Measurements from ENCODE around the gene LPCAT1.
"Not testable (repeated sequence)": the region's sequence is repeated elsewhere in the genome, so short reads cannot be mapped to it uniquely, and the experiment has no call there.

LPCAT1 gene

DNA sequence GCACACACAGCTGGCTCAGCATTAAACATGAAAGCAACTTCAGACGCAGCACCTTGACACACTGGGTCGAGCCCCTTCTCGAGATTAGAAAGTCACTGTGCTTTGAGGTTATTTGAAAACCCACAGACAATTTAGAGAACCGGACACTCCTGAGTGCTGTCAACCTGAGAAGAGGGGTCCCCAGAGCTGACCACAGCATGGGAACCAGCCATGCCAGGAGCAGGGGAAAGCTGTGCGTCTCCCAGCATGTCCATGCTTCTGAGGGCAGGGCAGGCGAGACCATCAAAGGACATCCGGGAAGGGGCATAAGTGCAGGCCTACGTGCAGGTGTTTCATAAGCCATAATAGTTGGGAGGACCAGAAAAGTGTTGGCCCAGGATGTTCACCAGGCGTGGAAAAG, 99.0 kb downstream of the LPCAT1 start:
- H3K27me3 Mint-ChIP-seq = peaks cover 10% of the 10 kb centered on the region
- no peak overlapping the region for H3K27ac Mint-ChIP-seq

DNA sequence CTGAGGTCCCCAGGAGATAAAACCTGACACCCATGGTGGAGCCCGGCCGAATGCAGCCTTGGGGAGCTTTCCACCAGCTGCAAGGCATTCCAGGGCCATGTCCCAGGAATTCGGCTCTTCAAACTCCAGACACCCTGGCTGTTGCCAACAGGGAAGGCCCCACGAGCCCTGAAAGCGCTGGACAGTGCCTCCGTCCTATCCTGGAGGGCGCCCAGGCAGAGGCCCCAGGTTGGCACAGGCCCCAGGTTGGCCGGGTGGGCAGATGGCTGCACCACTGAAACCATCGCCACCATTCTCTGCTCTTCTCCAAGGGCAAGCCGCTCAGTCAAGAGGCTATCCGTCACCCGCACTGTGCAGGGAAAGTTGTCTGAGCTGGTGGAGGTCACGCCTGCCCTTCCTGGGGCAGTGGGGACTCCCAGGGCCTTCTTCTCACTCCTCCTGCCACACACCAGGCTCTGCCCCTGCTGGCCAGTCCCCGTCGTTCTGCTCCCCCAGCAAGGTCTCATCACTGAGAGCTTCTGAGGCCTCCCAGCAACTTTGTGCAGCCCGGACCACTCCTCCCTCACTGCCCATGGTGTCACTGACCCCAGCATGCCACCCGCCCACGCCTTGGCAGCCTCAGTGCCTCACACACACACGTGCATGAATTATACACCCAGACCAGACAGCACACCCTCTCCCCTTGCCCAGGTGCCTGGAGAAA, 99.7 kb downstream of the LPCAT1 start:
- no peak overlapping the region for H3K4me3 Mint-ChIP-seq
- H3K27me3 Mint-ChIP-seq = peaks cover 10% of the 10 kb centered on the region
- peaks cover 26% of the 10 kb centered on the region for H3K9me3 Mint-ChIP-seq
- CTCF ChIA-PET = no interaction called here
- no peaks in the 10 kb centered on the region for H3K4me1 Mint-ChIP-seq
- H3K27ac Mint-ChIP-seq = no peak overlapping the region
- H3K36me3 Mint-ChIP-seq = peaks cover 6% of the 10 kb centered on the region
- no peak for DNase-seq

More for the DNA sequence above, 99.0 kb downstream of the LPCAT1 start:
- DNase-seq = no peak
- H3K4me1 Mint-ChIP-seq = no peaks in the 10 kb centered on the region
- H3K36me3 Mint-ChIP-seq = peaks cover 6% of the 10 kb centered on the region
- peaks cover 33% of the 10 kb centered on the region for H3K9me3 Mint-ChIP-seq
- no peak overlapping the region for H3K4me3 Mint-ChIP-seq
- CTCF ChIA-PET = no interaction called here

DNA sequence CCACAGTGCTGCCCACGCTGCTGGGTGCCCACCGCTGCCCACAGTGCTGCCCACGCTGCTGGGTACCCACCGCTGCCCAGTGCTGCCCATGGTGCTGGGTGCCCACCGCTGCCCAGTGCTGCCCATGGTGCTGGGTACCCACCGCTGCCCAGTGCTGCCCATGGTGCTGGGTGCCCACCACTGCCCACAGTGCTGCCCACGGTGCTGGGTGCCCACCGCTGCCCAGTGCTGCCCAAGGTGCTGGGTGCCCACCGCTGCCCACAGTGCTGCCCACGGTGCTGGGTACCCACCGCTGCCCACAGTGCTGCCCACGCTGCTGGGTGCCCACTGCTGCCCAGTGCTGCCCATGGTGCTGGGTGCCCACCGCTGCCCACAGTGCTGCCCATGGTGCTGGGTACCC, 101.2 kb downstream of the LPCAT1 start:
- H3K4me3 Mint-ChIP-seq, H3K4me1 Mint-ChIP-seq, H3K27ac Mint-ChIP-seq, H3K36me3 Mint-ChIP-seq, DNase-seq, CTCF ChIA-PET: not testable (repeated sequence)
- Mint-ChIP-seq H3K9me3 (peaks cover 13% of the 10 kb centered on the region), H3K27me3 (peaks cover 10% of the 10 kb centered on the region)

DNA sequence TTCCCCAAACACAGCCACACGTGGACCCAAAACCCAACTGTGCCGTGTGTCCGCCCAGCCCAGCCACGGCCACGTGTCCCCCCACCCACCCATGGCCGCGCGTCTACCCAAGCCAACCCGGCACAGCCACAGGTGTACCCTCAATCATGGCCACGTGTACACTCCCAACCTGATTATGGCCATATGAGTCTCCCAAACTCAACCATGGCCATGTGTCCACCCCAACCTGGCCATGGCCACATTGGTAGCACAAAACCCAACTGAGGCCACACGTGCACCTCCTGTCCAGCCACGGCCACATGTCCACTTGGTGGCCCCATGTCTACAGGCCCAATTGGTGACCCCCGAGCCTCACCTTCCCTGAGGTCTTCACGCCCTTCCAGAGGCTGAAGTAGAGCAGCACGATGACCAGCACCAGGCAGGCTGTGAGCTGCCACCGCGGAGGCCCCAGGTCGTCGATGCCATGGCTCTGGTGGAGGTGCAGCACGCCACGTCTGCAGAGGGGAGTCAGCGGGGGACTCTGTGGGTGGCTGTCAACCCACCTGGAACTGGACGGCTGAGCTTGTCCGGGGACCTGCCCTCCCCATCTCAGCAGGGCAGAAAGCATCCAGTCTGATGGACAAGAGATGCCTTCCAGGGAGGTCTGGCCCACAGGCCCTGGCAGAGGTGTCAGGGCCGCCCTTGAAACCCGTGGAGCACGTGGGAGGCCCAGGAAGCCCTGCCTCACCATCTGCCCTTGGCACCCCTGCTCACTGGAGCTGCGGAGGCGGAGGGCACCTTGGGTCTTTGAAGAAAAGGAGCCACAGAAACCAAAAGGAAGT, 102.0 kb downstream of the LPCAT1 start:
- CTCF ChIA-PET = no interaction called here
- no peak for DNase-seq
- no peak overlapping the region for H3K4me3 Mint-ChIP-seq
- no peak overlapping the region for H3K27ac Mint-ChIP-seq
- peaks cover 10% of the 10 kb centered on the region for H3K27me3 Mint-ChIP-seq
- H3K4me1 Mint-ChIP-seq = no peaks in the 10 kb centered on the region
- peaks cover 3% of the 10 kb centered on the region for H3K36me3 Mint-ChIP-seq
- peaks cover 8% of the 10 kb centered on the region for H3K9me3 Mint-ChIP-seq

DNA sequence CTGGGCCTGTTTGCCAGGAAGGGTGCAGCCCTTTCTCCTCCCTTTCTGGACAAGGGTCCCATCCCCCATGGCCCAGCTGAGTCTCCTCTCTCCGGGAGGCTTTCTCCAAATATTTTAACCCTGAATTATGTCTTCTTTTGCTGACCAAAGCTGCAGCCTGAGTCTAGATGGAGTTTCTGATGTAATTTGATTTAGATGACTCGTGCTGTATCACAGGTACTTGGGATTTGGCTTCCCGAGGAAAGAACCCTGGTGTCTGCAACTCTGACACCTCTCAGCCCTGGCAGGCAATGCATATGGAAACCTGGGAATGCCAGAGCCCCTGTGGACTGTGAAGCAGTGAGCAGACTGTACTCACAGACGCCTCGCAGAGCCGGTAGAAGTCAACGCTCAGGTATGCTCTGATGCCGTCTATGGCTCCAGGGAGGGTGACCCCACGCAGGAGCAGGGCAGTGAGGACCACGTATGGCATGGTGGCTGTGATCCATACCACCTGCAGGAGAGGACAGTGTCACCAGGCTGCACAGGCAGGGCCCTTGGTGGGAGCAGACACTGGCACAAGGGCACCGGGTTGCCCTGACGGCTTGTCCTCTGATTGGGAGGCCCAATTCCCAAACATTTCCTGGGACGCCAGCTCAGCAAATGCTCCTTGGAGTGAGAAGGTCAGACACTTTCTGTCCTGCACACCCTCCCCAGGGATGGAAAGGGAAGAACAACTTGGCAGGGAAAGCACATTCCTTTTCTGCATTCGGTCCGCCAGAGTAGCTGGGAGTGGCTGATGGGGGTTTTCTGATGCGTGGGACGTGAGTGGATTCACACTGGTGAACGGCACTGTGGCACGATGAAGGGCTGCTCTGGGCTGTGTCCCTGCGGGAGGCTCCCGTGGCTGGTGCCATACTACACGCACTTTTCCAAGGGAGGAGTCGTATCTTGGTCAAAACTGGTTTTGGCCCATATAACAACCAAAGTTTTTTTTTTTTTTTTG, 103.3 kb downstream of the LPCAT1 start:
- H3K27ac Mint-ChIP-seq = no peak overlapping the region
- H3K4me1 Mint-ChIP-seq = no peaks in the 10 kb centered on the region
- H3K9me3 Mint-ChIP-seq = peaks cover 3% of the 10 kb centered on the region
- H3K27me3 Mint-ChIP-seq = peaks cover 4% of the 10 kb centered on the region
- no peaks in the 10 kb centered on the region for H3K36me3 Mint-ChIP-seq
- no peak for DNase-seq
- no peak overlapping the region for H3K4me3 Mint-ChIP-seq
- CTCF ChIA-PET = interaction anchor here (0.6 kb wide), 1 partner anchor 27 kb away, joined by 3 read pairs; no protein-coding TSS in a partner anchor

DNA sequence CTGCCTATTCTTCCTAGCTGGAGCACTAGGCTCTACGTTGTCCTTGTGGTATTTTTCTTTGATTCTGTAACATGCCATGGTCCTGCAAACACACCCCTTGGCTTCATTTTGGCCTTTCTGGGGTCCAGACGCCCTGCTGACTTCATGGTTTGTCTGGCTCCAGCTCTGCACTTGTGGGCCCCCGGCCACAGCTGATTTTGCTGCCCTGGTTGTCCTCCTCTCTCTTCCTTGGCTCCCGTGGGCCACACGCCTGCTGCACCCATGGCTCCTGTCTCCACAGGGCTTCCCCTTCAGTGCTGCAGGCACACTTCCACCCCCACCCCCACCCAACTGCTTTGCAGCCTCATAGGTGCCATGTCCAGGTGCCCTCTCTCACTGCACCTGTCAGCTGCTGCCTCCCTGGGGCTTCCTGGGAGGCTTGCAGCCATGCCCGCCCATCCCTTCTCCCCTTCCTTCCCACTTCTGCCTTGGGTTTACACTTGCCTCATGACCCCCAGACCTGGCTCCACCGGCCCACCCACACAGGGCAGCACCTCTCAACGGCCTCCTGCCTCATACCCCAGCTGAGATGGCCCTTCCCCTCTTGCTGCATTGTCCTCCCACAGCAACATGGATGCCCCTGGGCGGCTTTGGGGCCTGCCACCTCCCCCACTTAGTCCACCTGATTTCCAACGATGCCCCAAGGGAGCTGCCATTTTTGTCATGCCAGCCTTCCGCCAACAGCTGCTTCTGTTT, 104.1 kb downstream of the LPCAT1 start:
- no peaks in the 10 kb centered on the region for H3K36me3 Mint-ChIP-seq
- peaks cover under 1% of the 10 kb centered on the region for H3K27me3 Mint-ChIP-seq
- H3K9me3 Mint-ChIP-seq = peaks cover 3% of the 10 kb centered on the region
- H3K4me3 Mint-ChIP-seq = no peak overlapping the region
- no peaks in the 10 kb centered on the region for H3K4me1 Mint-ChIP-seq
- DNase-seq = no peak
- CTCF ChIA-PET = no interaction called here
- H3K27ac Mint-ChIP-seq = no peak overlapping the region

DNA sequence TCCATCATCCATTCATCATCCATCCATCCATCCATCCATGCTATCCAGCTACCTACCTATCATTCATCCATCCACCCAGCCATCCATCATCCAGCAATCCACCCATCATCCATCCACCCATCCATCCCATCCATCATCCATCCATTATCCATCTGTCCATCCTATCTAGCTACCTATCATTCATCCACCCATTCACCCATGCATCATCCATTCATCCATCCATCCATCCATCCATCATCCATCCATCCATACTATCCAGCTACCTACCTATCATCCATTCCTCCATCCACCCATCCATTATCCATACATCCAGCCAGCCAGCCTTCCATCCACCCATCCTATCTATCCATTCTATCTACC, 104.9 kb downstream of the LPCAT1 start:
- no peak overlapping the region for H3K27ac Mint-ChIP-seq
- no peaks in the 10 kb centered on the region for H3K9me3 Mint-ChIP-seq
- no peaks in the 10 kb centered on the region for H3K4me1 Mint-ChIP-seq
- H3K4me3 Mint-ChIP-seq = no peak overlapping the region
- no peaks in the 10 kb centered on the region for H3K27me3 Mint-ChIP-seq
- no peak for DNase-seq
- CTCF ChIA-PET = no interaction called here
- no peaks in the 10 kb centered on the region for H3K36me3 Mint-ChIP-seq

DNA sequence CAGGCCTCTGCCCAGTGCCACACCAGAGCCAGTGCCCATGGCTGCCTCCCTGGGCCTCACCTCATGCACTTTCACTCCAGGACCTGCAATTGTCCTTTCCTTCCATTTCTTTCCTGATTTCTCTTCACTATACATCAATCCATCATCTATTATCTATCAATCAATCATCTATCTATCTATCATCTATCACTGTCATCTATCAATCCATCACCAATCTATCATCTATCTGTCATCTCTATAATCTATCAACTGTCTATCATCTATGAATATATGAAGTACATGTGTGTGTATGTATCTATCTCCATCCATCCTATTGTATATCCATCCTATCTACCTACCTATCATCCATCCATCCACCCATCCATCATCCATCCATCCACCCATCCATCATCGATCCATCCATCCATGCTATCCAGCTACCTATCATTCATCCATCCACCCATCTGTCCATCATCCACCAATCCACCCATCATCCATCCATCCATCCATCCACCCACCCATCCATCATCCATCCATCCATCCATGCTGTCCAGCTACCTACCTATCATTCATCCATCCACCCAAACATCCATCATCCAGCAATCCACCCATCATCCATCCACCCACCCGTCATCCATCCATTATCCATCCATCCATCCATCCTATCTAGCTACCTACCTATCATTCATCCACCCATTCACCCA, 105.4 kb downstream of the LPCAT1 start:
- H3K36me3 Mint-ChIP-seq = no peaks in the 10 kb centered on the region
- H3K27me3 Mint-ChIP-seq = no peaks in the 10 kb centered on the region
- H3K4me1 Mint-ChIP-seq = no peaks in the 10 kb centered on the region
- CTCF ChIA-PET = no interaction called here
- no peaks in the 10 kb centered on the region for H3K9me3 Mint-ChIP-seq
- H3K27ac Mint-ChIP-seq = no peak overlapping the region
- no peak for DNase-seq
- no peak overlapping the region for H3K4me3 Mint-ChIP-seq

DNA sequence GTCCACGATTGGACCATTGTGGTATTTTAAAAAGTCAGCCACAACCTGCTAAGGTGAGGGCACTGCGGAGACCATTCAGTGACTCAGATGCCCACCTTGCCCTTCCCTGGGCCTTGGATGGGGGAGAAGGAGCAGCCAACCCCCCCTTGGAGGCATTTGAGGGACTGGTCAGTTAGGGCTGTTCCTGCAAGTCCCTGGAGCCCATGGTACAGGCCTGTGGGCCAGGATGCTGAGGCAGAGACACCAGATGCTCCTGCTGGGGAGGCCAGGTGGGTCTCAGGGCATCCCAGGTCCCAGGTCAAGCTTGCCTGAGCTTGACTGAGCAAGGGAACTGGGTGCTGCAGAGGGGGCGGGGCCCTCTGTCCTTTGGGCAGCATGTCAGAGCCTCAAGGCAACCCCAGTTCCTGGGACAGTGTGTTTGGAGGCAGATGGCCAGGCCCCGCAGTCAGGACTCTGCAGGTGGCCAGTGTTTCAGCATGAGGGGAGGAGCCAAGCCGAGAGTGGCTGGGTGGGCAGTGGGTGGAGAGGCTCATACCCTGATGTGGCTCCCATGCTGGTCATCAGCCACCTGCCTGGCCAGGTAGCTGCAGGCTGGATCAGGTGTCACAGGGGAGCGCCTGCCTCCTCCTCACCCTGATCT, 106.1 kb downstream of the LPCAT1 start:
- no peaks in the 10 kb centered on the region for H3K4me1 Mint-ChIP-seq
- no peaks in the 10 kb centered on the region for H3K36me3 Mint-ChIP-seq
- peaks cover 3% of the 10 kb centered on the region for H3K27me3 Mint-ChIP-seq
- H3K9me3 Mint-ChIP-seq = no peaks in the 10 kb centered on the region
- H3K27ac Mint-ChIP-seq = no peak overlapping the region
- no peak for DNase-seq
- CTCF ChIA-PET = no interaction called here
- no peak overlapping the region for H3K4me3 Mint-ChIP-seq

DNA sequence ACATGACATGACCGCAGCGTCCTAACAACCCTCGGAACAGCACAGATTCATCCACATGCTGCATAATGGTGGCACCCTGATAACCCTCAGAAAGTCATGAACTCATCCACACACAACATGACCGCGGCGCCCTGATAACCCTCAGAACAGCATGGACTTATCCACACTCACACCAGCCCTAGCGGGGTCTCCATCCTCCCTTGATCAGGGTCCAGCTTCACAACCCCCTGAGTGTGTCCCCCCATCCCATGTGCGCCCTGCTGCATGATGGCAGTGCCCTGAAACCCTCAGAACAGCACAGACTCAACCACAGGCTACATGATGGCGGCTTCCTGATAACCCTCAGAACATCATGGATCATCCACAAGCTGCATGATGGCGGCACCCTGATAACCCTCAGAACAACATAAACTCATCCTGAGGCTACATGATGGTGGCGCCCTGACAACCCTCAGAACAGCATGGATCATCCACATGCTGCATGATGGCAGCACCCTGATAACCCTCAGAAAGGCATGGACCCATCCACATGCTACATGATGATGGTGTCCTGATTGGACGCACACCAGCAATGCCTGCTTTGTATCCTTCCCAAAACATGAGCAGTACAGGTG, 106.8 kb downstream of the LPCAT1 start:
- H3K27ac Mint-ChIP-seq = no peak overlapping the region
- DNase-seq = no peak
- no peaks in the 10 kb centered on the region for H3K9me3 Mint-ChIP-seq
- no peak overlapping the region for H3K4me3 Mint-ChIP-seq
- H3K4me1 Mint-ChIP-seq = no peaks in the 10 kb centered on the region
- no peaks in the 10 kb centered on the region for H3K36me3 Mint-ChIP-seq
- H3K27me3 Mint-ChIP-seq = peaks cover 7% of the 10 kb centered on the region
- CTCF ChIA-PET = no interaction called here

DNA sequence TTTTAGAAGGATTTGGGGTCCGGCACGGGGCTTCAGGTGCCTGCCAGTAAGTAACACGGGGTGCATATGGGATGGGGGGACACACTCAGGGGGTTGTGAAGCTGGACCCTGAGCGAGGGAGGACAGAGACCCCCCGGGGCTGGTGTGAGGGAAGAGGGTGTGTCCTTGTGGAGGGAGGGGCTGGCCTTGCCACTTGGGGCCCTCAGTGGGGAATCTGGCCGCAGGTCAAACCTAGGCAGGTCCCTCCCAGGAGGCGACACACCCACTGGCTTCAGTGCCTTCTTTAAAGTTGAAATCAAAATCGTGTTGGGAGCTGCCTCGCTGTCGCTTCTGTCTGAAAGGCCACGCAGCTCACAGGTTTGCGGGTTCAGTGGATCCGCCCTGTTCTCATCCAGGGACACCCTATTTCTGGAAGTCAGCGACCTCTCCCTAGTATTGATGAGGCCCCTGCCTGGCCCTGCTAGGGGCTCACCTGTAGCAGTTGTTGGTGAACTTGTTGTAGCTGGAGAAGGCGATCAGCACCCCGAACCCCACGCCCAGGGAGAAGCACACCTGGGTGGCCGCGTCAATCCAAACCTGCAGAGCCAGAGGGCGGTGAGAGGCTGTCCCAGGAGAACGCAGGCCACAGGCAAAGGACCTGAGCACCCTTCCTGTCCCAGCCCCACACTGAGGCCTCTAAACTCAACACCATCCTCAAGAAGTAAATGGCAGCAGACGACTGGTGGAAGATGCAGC, 108.0 kb downstream of the LPCAT1 start:
- Mint-ChIP-seq H3K27ac (no peak overlapping the region), H3K4me1 (no peaks in the 10 kb centered on the region), H3K36me3 (no peaks in the 10 kb centered on the region), H3K9me3 (no peaks in the 10 kb centered on the region), H3K4me3 (no peak overlapping the region), H3K27me3 (peaks cover 7% of the 10 kb centered on the region)
- no peak for DNase-seq
- CTCF ChIA-PET = no interaction called here

DNA sequence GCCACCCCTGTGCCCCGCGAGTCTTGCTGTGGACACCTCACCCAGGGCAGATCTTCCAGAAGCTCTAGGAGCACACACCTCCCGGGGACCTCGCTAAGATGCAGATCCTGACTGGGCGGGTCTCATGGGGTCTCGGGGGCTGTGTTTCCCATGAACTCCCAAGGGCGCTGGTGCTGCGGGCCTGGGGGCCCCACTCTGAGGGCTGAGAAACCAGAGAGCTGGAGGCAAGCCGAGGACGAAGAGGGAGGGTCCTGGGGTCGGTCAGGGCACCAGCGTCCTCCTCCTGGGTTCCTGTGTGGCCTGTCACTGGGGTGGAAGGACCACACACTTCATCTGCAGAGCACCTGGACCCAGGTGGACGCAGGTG, 108.7 kb downstream of the LPCAT1 start:
- no peaks in the 10 kb centered on the region for H3K4me1 Mint-ChIP-seq
- H3K36me3 Mint-ChIP-seq = no peaks in the 10 kb centered on the region
- H3K27ac Mint-ChIP-seq = no peak overlapping the region
- H3K27me3 Mint-ChIP-seq = peaks cover 7% of the 10 kb centered on the region
- DNase-seq = no peak
- H3K4me3 Mint-ChIP-seq = no peak overlapping the region
- H3K9me3 Mint-ChIP-seq = no peaks in the 10 kb centered on the region
- CTCF ChIA-PET = no interaction called here
